HL-60 (cell line): ENCODE data around the gene ZNF609.

Experiments
- CTCF ChIP-seq: IDR thresholded peaks from one replicate; pipeline ENCODE4 v1.5.1; 2011; ENCODE audit warnings: low read length, control low read depth, inconsistent platforms; ENCODE audit not compliant: insufficient read depth
- GABPA ChIP-seq: IDR thresholded peaks from 2 replicates; pipeline ENCODE4 v1.6.1; 2012; ENCODE audit warnings: low read depth
- POLR2AphosphoS5 ChIP-seq: IDR thresholded peaks from 2 replicates; pipeline ENCODE4 v1.6.1; 2012; ENCODE audit warnings: low read depth

- no peak for TF ChIP-seq GABPA
- no peak for TF ChIP-seq CTCF
- TF ChIP-seq POLR2AphosphoS5: no peak
Measured at GRCh38 chr15:64730151-64730550, 269.8 kb downstream of the ZNF609 start.
